HT-29 (cell line): ENCODE results near the gene CFAP97D1. TPM values are rescaled to one million over a fixed set of nuclear protein-coding genes. Genes with fewer than 3 reads are reported as not detected.

ENCODE experiments used
- DNase-seq: peaks from one replicate; pipeline ENCODE4 v3.0.0-alpha.2; 2015; ENCODE audit warnings: low spot score
- total RNA-seq: library from RNA; depleted of rRNA; stranded (reverse); fragments of >200 nt; shearing (Covaris generic); gene quantifications from 2 replicates; pipeline ENCODE4 v1.2.3, GENCODE V29; 2014; rRNA removed

Gene CFAP97D1
- 0.05 and 0.26 TPM in 2 replicates for total RNA-seq

- no peak for DNase-seq
These were observed at the start of gene CFAP97D1 for GRCh38 chr17:43780135-43780534. TSS of gene CFAP97D1 (plus strand) at chr17:43780435. CDS start at chr17:43780463, 28 bp downstream.

- DNase-seq, result no peak
These were observed 47.3 kb upstream of the CFAP97D1 start for GRCh38 chr17:43732958-43733357.

DNA sequence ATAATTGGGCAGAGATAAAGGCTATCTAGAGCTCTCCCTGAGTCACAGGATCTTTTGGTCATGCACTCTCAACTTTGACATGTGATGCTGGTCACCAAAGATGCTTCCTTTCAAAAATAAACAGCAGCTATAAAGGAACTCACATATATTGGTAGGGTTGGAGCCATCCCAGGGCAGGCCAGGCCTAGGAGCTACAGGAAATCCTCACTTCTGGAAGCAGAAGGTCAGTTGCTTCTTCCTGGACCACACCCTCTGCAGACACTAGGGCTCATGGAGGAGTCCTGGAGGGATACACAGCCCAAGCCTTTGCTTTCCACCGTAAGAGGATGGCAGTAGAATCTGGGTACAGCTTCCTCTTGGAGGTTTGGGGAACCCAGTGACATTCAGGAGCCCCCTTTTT is 46.3 kb upstream of the CFAP97D1 start:
- no peak for DNase-seq

DNA sequence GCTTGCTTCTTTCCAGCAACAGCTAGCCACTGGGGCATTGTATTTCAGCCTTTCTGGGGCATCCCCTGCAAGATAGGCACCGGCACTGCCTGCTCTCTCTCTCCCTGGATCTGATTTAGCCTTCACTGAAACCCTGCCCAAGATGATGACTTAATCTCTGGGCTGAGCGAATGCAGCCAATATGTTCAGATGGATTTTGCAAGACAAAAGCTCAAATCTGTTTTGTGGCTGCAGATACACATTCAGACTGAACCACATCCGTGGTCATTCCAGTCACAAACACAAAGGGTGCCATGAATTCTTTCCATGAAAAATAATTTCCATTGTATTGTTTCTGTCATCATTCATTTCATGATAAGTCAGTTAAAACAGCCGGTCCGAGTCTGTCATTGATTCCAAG is 45.9 kb upstream of the CFAP97D1 start:
- no peak for DNase-seq

DNA sequence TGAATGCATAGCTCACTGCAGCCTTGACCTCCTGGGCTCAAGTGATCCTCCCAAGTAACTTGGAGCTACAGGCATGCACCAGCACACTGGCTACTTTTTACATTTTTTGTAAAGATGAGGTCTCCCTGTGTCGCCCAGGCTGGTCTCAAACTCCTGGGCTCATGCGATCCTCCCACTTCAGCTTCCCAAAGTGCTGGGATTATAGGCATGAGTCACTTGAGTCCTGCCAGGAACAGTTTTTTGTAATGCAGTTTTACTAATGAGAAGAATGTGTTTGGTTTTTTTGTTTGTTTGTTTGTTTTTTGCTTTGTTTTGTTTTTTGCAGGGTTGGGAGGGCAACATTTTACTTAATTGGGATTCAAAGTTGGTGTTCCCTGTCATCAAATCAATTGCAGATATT is 43.8 kb upstream of the CFAP97D1 start:
- no peak for DNase-seq

DNA sequence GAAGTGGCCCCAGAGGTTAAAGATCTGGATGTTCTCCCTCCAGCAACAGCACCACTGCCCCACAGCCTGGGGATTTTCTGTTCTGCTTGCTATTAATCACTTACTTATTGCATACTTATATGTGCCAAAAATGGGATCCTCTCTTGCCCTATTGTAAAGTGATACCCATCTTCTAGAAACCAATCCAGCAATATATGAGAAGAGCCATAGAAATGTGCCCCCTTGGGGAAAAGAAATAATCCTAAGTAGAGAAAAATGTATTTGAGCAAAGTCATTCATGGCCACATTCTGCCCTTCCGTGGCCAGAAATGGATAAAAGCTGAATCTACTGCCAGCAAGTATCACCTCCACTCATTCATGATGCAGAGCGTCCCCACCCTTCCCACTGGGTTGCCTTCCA is 42.5 kb upstream of the CFAP97D1 start:
- DNase-seq, result no peak

- DNase-seq, result no peak
These were observed 39.7 kb upstream of the CFAP97D1 start for GRCh38 chr17:43740541-43740940.

- DNase-seq, result no peak
These were observed 38.6 kb upstream of the CFAP97D1 start for GRCh38 chr17:43741636-43742035.

- DNase-seq, result no peak
These were observed 34.7 kb upstream of the CFAP97D1 start for GRCh38 chr17:43745541-43745940.

DNA sequence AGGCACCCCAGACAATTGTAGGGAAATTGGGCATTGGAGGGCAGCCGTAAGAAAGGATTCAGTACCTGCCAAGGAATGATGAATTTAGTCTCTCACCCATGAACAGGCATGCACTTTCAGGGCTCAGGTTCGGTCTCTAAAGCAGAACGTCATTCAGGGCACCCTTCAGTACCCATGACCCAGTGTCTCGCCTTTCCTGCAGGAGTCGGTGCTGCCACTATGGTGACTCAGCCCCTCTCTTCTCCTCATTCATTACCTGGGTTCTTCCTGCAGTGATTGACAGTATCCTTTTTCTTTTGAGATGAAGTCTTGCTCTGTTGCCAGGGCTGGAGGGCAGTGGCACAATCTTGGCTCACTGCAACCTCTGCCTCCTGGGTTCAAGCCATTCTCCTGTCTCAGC is 30.1 kb upstream of the CFAP97D1 start:
- DNase-seq, result no peak

- DNase-seq, result no peak
These were observed 26.6 kb upstream of the CFAP97D1 start for GRCh38 chr17:43753493-43754129.

- no peak for DNase-seq
These were observed 25.3 kb upstream of the CFAP97D1 start for GRCh38 chr17:43754947-43755346.

DNA sequence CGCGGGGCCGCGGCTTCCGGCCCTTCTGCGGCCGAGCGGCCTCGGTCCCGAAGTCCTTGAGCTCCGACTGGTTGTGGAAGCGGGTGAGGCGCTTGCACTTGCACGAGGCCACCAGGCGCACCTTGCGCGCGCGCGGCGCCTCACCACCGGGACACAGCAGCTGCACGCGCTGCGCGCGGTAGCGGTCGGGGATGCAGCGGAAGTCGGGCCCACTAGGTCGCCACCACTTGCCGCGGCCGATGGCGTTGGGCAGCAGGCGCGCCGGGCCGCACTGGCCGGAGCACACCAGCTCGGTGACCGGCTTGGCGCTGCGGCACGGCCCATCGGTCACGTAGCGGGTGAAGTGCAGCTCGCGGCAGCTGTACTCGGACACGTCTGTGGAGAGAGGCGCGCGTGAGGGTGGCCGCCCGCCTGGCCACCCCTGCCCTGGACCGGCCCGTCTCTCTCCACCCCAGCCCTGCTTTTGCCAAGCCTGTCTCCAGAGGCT is 24.8 kb upstream of the CFAP97D1 start:
- DNase-seq, result no peak

DNA sequence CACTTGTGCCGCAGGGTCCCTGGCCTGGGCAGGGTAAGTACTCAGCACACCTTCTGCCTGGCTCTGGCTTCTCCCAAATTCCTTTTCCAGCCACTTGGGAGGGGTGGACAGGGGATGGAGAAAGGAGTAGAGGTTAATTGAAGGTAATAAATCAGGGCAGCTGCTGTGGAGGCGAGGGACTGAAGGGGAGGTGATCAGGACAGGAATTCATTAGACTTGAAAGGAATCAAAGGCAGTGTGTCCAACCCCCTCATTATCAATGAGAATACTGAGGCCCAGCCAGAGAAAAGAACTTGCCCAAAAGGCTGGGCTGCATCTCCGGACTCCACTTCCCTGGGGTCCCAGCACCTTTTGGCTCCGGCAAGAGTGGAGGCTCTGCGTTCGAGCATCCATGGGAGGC is 24.0 kb upstream of the CFAP97D1 start:
- DNase-seq, result no peak

- no peak for DNase-seq
These were observed 23.0 kb upstream of the CFAP97D1 start for GRCh38 chr17:43757171-43757660.

GRCh38 chr17:43758086-43758485 is 22.1 kb upstream of the CFAP97D1 start:
- DNase-seq, result no peak

DNA sequence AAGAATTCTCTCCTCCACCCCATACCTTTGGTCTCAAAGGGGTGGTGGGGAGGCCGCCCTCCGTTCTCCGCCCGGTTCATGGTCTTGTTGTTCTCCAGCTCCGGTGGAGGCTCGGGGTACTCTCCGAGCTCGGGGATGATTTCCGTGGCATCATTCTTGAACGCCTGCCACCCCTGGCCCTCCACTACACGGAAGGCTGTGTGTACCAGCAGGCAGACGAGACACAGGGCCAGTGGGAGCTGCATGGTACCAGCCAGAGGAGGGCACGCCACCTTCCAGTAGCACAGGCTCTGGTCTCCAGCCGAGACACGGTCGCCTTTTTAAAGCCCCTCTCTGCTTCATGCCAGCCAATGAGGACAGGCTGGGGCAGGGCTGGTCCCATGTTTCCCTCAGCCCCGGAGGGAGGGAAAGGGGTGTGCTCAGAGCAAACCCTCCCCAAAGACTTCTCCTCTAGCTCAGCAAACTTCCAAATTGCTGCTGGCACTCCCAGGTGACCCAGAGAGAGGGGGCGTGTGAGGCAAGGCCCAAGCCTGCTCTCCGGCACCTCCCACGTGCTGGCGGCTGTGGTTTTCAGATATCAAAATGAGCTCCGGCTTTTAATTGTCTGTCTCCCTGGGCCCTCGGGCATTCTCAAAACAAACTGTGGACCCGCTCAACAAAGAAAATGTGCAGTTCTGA is 21.6 kb upstream of the CFAP97D1 start, which contains the start of gene SOST:
Gene SOST (minus strand): TSS at position 295 of the 678 bp plus-strand sequence. CDS start 50 bp downstream, at position 245.
- DNase-seq, result no peak

- DNase-seq, result no peak
These were observed 20.4 kb upstream of the CFAP97D1 start for GRCh38 chr17:43759836-43760235.

DNA sequence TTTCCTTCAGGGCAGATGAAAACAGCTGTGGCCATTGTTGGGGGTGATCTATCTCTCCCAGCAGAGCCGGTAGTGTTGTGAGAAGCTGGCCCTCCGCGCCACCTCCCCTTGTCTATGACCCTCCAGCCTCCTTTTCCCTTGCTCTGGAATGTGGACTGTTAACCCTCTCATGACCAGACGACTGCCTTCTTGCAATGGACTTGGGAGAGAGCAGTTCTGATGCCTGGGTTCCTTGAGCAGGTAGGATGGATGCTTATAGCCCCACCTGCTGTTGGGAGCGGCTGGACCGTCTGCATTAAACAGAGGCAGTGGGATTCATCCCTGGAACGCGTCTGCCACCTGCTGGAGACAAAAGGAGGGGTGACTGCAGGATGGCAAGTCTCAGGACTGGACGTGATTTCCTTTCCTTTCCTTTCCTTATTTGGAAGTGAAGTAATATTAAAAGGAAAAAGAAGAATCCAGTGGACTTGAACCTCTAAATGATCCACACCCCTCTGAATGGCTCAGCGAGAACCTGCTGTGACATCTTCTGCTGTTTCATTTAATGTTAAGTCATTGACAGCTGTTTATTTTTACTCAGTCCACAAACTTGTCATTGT is 19.9 kb upstream of the CFAP97D1 start:
- peak; percentile 96 for DNase-seq

- peak; percentile 72 for DNase-seq
These were observed 13.7 kb upstream of the CFAP97D1 start for GRCh38 chr17:43766413-43767052.

- no peak for DNase-seq
These were observed 13.1 kb upstream of the CFAP97D1 start for GRCh38 chr17:43767053-43767712.

DNA sequence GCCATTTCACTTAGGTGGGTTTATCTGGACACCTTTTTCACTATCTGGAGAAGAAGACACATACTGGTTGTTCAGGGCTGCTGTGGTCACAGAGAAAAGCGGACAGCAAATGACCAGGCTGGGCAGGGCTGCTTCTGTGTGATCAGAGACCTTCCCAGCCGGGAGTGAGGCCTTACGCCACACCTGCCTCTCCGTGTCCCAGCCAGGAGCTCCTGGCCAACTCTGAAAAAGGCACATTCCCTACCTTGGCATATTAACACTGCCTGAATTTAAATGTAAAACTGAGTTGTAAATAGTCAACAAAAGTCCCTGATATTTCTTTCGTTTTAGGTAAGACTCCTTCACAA is 12.5 kb upstream of the CFAP97D1 start:
- no peak for DNase-seq
